Measurements from ENCODE around the gene TGM5.
"Not testable (repeated sequence)": the region's sequence is repeated elsewhere in the genome, so short reads cannot be mapped to it uniquely, and the experiment has no call there.

TGM5 gene, protein sequence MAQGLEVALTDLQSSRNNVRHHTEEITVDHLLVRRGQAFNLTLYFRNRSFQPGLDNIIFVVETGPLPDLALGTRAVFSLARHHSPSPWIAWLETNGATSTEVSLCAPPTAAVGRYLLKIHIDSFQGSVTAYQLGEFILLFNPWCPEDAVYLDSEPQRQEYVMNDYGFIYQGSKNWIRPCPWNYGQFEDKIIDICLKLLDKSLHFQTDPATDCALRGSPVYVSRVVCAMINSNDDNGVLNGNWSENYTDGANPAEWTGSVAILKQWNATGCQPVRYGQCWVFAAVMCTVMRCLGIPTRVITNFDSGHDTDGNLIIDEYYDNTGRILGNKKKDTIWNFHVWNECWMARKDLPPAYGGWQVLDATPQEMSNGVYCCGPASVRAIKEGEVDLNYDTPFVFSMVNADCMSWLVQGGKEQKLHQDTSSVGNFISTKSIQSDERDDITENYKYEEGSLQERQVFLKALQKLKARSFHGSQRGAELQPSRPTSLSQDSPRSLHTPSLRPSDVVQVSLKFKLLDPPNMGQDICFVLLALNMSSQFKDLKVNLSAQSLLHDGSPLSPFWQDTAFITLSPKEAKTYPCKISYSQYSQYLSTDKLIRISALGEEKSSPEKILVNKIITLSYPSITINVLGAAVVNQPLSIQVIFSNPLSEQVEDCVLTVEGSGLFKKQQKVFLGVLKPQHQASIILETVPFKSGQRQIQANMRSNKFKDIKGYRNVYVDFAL

GRCh38 chr15:43266834-43267233, at the start of gene TGM5:
TGM5 (minus strand) TSS chr15:43266928; CDS start chr15:43266849, 79 bp downstream.
- no peak for DNase-seq (ENCODE audit: low read depth)

DNA sequence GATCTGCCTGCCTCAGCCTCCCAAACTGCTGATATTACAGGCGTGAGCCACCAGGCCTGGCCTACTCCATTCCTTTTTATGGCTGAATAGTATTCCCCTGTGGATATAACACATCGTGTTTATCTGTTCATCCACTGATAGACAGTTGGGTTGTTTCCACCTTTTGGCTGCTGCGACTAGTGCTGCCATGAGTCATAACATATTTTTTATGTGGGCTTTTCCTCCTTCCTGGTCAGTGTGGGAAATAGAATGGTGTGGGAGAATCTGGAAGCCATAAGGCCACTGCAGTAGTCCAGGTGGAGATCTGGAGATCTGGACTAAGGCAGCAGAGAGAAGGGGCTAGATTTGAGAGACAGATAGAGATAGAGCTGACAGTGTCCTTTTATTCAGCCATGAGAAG, 47.4 kb upstream of the TGM5 start:
- DNase-seq (ENCODE audit: low read depth) = no peak

GRCh38 chr15:43312378-43312777, 45.6 kb upstream of the TGM5 start:
- no peak for DNase-seq (ENCODE audit: low read depth)

DNA sequence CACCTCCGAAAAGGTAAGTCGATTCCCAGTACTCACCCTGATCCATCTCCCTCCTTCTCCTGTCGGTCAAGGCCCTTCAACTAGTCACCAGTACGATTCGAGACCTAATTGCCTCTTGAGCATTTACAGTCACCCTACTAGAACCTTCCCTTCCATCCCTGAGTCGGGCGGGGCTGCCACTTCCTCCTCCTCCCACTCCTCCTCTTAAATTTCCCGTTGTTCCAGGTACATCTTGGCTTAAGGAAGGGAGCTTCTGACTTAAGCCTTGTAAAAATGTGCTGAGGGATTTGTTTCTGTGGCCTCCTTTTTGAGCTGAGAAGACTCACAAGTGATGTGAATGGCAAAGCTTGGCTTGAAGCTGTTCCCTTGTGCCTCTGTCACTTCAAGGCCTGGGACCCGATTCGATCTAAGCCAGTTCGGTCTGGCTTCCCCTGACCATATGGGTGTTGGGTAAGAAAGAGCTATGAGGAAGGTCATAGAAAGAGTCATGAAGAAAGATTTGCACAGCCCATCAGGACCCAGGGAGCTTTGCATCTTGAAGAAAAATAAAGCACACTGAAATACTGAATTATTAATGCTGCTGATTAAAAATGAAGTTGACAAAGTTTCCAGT, 35.6 kb upstream of the TGM5 start, which contains the start of gene TGM7:
Gene TGM7 (minus strand): TSS at position 51 of the 613 bp plus-strand sequence.
- DNase-seq (ENCODE audit: low read depth) = no peak

DNA sequence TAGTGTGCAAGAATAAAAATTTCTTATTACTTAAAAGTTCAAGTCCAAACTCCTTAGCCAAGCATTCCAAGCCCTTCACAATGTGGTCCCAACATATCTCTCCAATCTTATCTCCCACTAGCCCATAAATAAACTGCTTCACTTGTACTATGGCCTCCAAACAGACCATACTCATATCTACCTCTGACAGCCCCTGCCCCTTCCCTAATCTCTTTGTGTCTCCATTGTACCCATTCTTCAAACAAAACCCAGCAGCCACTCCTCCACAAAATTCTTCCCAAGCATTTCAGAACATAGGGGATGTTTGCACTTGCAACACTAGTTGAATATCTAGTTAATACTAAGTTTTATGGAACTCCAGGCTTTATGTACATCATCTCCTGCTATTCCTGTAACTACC, 33.2 kb upstream of the TGM5 start:
- DNase-seq (ENCODE audit: low read depth) = no peak

GRCh38 chr15:43299411-43299810, 32.7 kb upstream of the TGM5 start:
- no peak for DNase-seq (ENCODE audit: low read depth)

GRCh38 chr15:43294091-43294706, 27.5 kb upstream of the TGM5 start:
- no peak for DNase-seq (ENCODE audit: low read depth)

- peak; percentile 9 for DNase-seq (ENCODE audit: low read depth)
Measured at GRCh38 chr15:43293432-43293831, 26.7 kb upstream of the TGM5 start.

GRCh38 chr15:43292375-43293078, 25.8 kb upstream of the TGM5 start:
- DNase-seq (ENCODE audit: low read depth) = no peak

DNA sequence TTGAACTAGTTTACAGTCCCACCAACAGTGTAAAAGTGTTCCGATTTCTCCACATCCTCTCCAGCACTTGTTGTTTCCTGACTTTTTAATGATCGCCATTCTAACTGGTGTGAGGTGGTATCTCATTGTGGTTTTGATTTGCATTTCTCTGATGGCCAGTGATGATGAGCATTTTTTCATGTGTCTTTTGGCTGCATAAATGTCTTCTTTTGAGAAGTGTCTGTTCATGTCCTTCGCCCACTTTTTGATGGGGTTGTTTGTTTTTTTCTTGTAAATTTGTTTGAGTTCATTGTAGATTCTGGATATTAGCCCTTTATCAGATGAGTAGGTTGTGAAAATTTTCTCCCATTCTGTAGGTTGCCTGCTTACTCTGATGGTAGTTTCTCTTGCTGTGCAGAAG, 22.9 kb upstream of the TGM5 start:
- not testable (repeated sequence) for DNase-seq (ENCODE audit: low read depth)

DNA sequence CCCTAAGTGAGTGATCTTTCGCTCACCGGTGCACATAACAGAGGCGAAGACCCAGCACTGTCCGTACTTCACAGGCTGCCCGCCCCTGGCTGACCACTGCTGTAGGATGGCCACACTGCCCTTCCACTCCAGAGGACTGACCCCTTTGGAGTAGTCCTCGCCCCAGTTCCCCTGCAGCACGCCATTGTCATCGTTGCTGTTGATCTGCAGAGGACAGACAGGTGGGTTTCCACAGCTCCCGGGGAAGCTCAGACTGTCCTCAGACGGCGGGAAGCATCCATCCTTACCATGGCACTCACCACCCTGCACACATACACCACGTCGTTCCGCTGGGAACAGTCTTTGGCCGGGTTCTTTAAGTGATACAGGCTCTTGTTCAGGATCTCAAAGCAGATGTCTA, 20.5 kb upstream of the TGM5 start:
- no peak for DNase-seq (ENCODE audit: low read depth)

DNA sequence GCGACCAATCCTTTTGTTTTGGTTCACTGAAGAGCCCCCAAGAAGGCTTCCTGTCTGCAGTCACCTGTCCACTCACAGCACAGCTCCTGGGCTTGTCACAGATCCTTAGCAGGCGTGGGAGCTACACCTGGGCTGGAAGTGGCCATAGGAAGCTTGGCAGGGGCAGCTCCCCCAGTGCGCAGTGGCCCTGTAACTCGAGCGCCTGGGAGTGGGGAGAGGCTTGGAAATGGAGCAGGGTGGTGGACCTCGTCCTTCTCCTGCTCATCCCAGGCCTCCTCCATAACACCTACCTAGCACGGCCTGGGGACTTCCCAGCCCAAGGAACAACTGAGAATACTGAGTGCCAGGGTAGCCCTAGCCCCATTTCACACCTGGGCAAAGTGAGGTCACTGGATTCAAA, 19.3 kb upstream of the TGM5 start:
- DNase-seq (ENCODE audit: low read depth) = no peak

DNA sequence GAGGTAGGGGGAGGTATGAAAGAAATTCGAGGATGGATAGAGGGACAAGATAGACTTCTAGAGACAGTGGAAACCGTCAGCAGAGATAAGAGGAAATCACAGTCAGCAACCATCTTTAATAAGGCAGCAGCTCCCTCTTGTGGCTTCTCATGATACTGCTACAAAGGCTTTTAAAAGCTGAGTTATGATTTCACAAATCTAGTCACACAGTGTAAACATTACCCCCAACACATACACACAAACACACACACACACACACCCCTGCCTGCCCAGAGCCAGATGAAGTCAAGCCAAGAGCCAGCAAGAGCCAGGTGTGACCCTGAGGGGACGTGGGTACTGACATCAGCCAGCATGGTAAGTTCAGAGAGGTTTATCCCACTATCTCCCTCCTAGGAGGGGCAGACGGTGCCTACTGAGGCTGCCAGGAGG, 18.9 kb upstream of the TGM5 start:
- DNase-seq (ENCODE audit: low read depth) = peak; percentile 31

DNA sequence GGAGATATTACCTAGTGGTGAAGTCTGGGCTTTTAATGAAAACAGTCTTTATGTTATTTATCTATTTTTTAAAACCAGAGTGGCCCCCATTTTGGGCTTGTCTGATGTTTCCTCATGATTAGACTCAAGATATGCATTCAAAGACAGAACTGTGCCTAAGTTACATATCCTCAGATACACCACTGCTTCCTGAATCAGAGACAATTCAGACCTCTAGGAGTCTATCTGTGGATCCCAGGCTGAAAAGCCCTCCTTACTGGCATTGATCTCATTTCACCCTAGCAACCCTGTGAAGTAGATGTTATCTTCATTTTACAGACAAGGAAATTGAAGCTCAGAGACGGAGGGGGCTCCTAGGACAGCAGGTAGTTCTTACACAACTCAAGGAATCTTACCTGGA, 16.8 kb upstream of the TGM5 start:
- no peak for DNase-seq (ENCODE audit: low read depth)

- no peak for DNase-seq (ENCODE audit: low read depth)
Measured at GRCh38 chr15:43281926-43282602, 15.3 kb upstream of the TGM5 start.

GRCh38 chr15:43280996-43281395, 14.3 kb upstream of the TGM5 start:
- DNase-seq (ENCODE audit: low read depth) = no peak

DNA sequence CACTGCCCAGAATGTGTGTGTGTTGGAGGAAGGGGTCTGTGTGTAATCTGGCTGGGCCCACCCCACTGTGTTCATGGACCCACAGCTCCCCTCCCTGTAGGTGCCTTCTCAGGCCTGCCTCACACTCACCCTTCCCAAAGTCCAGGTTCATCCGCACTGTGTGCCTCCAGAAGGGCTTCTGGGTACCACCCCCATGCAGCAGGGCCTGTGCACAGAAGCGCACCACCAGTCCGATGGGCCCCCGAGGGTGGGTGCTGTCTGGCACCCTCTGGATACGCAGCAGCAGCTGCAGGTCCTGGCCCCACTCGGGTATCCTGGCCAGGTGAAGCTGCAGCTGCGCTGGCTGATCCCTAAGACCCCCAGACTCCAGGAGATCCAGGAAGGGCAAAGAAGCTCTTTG, 12.8 kb upstream of the TGM5 start:
- no peak for DNase-seq (ENCODE audit: low read depth)

DNA sequence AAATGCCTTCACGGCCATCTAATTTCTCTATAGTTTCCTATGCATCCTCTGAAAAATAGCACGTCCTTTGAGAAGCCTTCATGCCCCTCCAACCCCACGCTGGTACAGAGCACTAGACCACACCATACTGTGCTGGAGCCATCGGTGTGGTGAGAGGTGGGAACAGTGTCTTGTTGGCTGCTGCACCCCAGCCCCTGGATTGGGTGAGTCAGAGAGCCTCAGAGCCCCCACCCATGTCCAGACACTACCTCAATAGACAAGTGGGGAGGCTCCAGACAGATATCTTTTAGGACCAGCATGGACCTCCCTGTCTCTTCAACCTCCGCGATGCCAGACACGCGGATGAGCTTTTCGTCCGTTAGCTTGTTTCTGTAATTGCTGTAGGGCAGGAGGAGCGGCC, 12.1 kb upstream of the TGM5 start:
- no peak for DNase-seq (ENCODE audit: low read depth)

GRCh38 chr15:43277901-43278300, 11.2 kb upstream of the TGM5 start:
- DNase-seq (ENCODE audit: low read depth) = no peak

DNA sequence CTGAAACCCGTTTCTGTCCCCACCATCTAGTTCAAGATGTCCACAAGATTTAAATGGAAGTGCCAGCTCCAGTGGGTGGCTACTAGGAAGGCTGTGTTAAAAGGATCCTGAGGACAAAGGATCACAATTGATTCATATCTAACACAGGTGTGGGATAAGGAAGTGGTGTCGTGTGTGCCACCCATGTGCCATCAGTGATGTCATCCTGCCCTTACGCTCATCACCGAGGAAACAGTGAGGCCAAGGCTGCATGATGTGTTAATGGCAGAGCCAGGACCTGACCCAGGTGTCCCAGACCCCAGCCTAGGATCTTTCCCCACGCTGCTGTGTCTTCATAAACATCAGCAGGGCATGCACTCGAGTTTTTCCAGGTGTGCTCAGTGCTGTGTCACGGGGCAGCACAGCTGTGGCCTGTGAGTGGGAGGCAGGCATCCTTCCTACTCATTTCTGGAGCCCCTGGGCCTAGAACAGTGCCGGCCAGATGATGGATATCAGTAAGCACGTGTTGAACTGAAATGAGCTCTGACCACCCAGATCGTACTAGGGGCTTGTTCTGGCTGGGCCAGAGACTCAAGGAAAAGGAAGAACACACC, 10.6 kb upstream of the TGM5 start:
- no peak for DNase-seq (ENCODE audit: low read depth)
